GM18870 (cell line): ENCODE measurements around the gene TRIM61.

Experiments
- ATAC-seq: cut with Tn5 transposase; IDR thresholded peaks from one replicate; pipeline ENCODE4 v1.9.1; 2021; ENCODE audit warnings: moderate library complexity; ENCODE audit not compliant: unreplicated experiment

The TRIM61 gene

GRCh38 chr4:164918956-164919355 is 58.5 kb downstream of the TRIM61 start:
- ATAC-seq: no peak
